Sigmoid colon (tissue), 7 donors: Measurements from ENCODE around the gene PIK3R1. TPM values are rescaled to one million over a fixed set of nuclear protein-coding genes. Genes with fewer than 3 reads are reported as not detected.
"Not testable (repeated sequence)": the region's sequence is repeated elsewhere in the genome, so short reads cannot be mapped to it uniquely, and the experiment has no call there.

ENCODE experiments used
- DNase-seq: peaks from one replicate; pipeline ENCODE4 v3.0.0-alpha.2; 2019
- H3K27ac ChIP-seq, 4 donors: fragments of 200-600 bp; sonication (generic); one replicate each; pipeline ENCODE4 v1.5.1; 2016 to 2019; ENCODE audit warnings: mild to moderate bottlenecking in 1 of 4
- H3K27me3 ChIP-seq, 3 donors: fragments of 200-600 bp; sonication (generic); one replicate each; pipeline ENCODE4 v1.5.1; 2019; ENCODE audit warnings: mild to moderate bottlenecking in 1 of 3
- H3K36me3 ChIP-seq, 4 donors: fragments of 200-600 bp; sonication (generic); one replicate each; pipeline ENCODE4 v1.5.1; 2016 to 2019
- H3K4me1 ChIP-seq, 4 donors: fragments of 200-600 bp; sonication (generic); one replicate each; pipeline ENCODE4 v1.5.1; 2017 to 2019
- H3K4me3 ChIP-seq, 4 donors: fragments of 200-600 bp; sonication (generic); one replicate each; pipeline ENCODE4 v1.5.1; 2017 to 2019; ENCODE audit warnings: mild to moderate bottlenecking in 2 of 4, moderate library complexity in 1 of 4
- H3K9me3 ChIP-seq, 4 donors: fragments of 200-600 bp in 3 of 4; sonication (generic) in 3 of 4; one replicate each; pipeline versions ENCODE4 v1.5.1 to v1.6.1; 2013 to 2019
- CTCF ChIP-seq, 4 experiments: fragments of 450-650 bp in 3 of 4; fragments of 200-600 bp in 1 of 4; IDR thresholded peaks; one replicate each; pipeline ENCODE4 v1.5.1; 2016 to 2019; ENCODE audit warnings: antibody characterized with exemption in 4 of 4, mild to moderate bottlenecking in 3 of 4, moderate library complexity in 2 of 4
- EP300 ChIP-seq, 4 donors: sonication (generic); formaldehyde crosslinking; IDR thresholded peaks; one replicate each; pipeline ENCODE4 v1.6.1; 2017; ENCODE audit warnings: antibody characterized with exemption in 4 of 4
- POLR2A ChIP-seq, 2 donors: fragments of 450-650 bp; IDR thresholded peaks; one replicate each; pipeline ENCODE4 v1.6.1; 2016; ENCODE audit warnings: antibody characterized with exemption in 2 of 2, mild to moderate bottlenecking in 2 of 2, moderate library complexity in 2 of 2
- POLR2AphosphoS5 ChIP-seq, 4 donors: sonication (generic); formaldehyde crosslinking; IDR thresholded peaks; one replicate each; pipeline ENCODE4 v1.6.1; 2017; ENCODE audit warnings: antibody characterized with exemption in 4 of 4
- WGBS, 2 donors: extraction: QIAGEN DNeasy Blood & Tissue Kit; methylation state at CpG; one replicate each; pipeline ENCODE4 v1.1.7; 2013; 5-methylcytosine and 5-hydroxymethylcytosine counted together
- intact Hi-C: fragments of 100-400 bp; cut with DNase I; formaldehyde crosslinking; loops from one replicate; pipeline ENCODE4 v1.15.1; 2023
- polyA plus RNA-seq, 3 donors: library from polyadenylated mRNA; stranded (reverse); fragments of 200-250 nt; gene quantifications; one replicate each; pipeline ENCODE4 v1.2.3, GENCODE V29; 2013
- total RNA-seq, 4 donors: library from RNA; depleted of rRNA; stranded (reverse); fragments of >200 nt; gene quantifications; one replicate each; pipeline ENCODE4 v1.1.0, GENCODE V29; 2016
- donor health status: healthy with polysubstance abuse.
- donor health status: Bipolar disorder and iron deficiency.
- donor health status: healthy.

PIK3R1 gene
- total and polyA plus RNA-seq, 7 donors, result 9.2 to 227 (median 177) TPM

- TF ChIP-seq CTCF (IDR thresholded peaks at IDR 0.05) (no peak), POLR2A (IDR thresholded peaks at IDR 0.05) (no peak), POLR2AphosphoS5 (IDR thresholded peaks at IDR 0.05) (no peak)
- Histone ChIP-seq H3K27ac (peak overlapping the region in 1 of 4 donors; percentile 44), H3K36me3 (peaks cover 0 to 33% (median 3%) of the 10 kb centered on the region in 4 donors), H3K4me3 (peak overlapping the region in 1 of 4 donors; percentile 11), H3K4me1 (peaks cover 0 to 98% (median 88%) of the 10 kb centered on the region in 4 donors), H3K27me3 (no peaks in the 10 kb centered on the region), H3K9me3 (no peaks in the 10 kb centered on the region)
- intact Hi-C loops, result no loop called here
- WGBS, 2 donors, result 68 to 70% methylated on average over 4 of the region's 4 CpGs
- DNase-seq, result no peak
Measured at GRCh38 chr5:68232277-68232676, 16.7 kb downstream of the PIK3R1 start.

- Histone ChIP-seq H3K4me3 (no peak overlapping the region), H3K27me3 (no peaks in the 10 kb centered on the region), H3K36me3 (peaks cover 0 to 25% (median 0%) of the 10 kb centered on the region in 4 donors), H3K4me1 (peaks cover 0 to 98% (median 92%) of the 10 kb centered on the region in 4 donors), H3K27ac (no peak overlapping the region), H3K9me3 (no peaks in the 10 kb centered on the region)
- TF ChIP-seq CTCF (IDR thresholded peaks at IDR 0.05), result no peak
- no peak for TF ChIP-seq POLR2AphosphoS5 (IDR thresholded peaks at IDR 0.05)
- TF ChIP-seq EP300 (IDR thresholded peaks at IDR 0.05), result no peak
- TF ChIP-seq POLR2A (IDR thresholded peaks at IDR 0.05), result no peak
- no peak for DNase-seq
- 41 to 55% methylated on average over 1 of the region's 1 CpG for WGBS, 2 donors
- intact Hi-C loops, result no loop called here
Measured at GRCh38 chr5:68233075-68233474, 17.5 kb downstream of the PIK3R1 start.

- H3K4me1 ChIP-seq, result peaks cover 0 to 100% (median 92%) of the 10 kb centered on the region in 4 donors
- 90 to 94% methylated on average over 2 of the region's 2 CpGs for WGBS, 2 donors
- H3K27me3 ChIP-seq, intact Hi-C loops, H3K9me3 ChIP-seq, DNase-seq, H3K27ac ChIP-seq, H3K4me3 ChIP-seq: not testable (repeated sequence)
- H3K36me3 ChIP-seq, result peaks cover 0 to 15% (median 0%) of the 10 kb centered on the region in 4 donors
Measured at GRCh38 chr5:68235229-68235628, 19.7 kb downstream of the PIK3R1 start.

- no peak for DNase-seq
- Histone ChIP-seq H3K27ac (peak overlapping the region in 3 of 4 donors; percentile 54 to 74 (median 69)), H3K27me3 (no peaks in the 10 kb centered on the region), H3K36me3 (no peaks in the 10 kb centered on the region), H3K4me3 (no peak overlapping the region), H3K9me3 (no peaks in the 10 kb centered on the region), H3K4me1 (peaks cover 0 to 97% (median 91%) of the 10 kb centered on the region in 4 donors)
- 71 to 83% methylated on average over 2 of the region's 2 CpGs for WGBS, 2 donors
- intact Hi-C loops, result no loop called here
- TF ChIP-seq EP300 (IDR thresholded peaks at IDR 0.05), result no peak
- TF ChIP-seq POLR2AphosphoS5 (IDR thresholded peaks at IDR 0.05), result no peak
- TF ChIP-seq CTCF (IDR thresholded peaks at IDR 0.05), result no peak
- no peak for TF ChIP-seq POLR2A (IDR thresholded peaks at IDR 0.05)
Measured at GRCh38 chr5:68237715-68238114, 22.2 kb downstream of the PIK3R1 start.

GRCh38 chr5:68239487-68239886, 23.9 kb downstream of the PIK3R1 start:
- Histone ChIP-seq H3K9me3 (no peaks in the 10 kb centered on the region), H3K27ac (peak overlapping the region; percentile 55 to 74 (median 65)), H3K27me3 (no peaks in the 10 kb centered on the region), H3K4me3 (peak overlapping the region in 3 of 4 donors; percentile 1 to 14 (median 6)), H3K4me1 (peaks cover 0 to 97% (median 83%) of the 10 kb centered on the region in 4 donors), H3K36me3 (no peaks in the 10 kb centered on the region)
- DNase-seq, result peak; percentile 95
- TF ChIP-seq POLR2AphosphoS5 (IDR thresholded peaks at IDR 0.05), result peak; percentile 58 to 90 (median 77)
- TF ChIP-seq CTCF (IDR thresholded peaks at IDR 0.05), result no peak
- peak in 3 of 4 donors; percentile 62 to 94 (median 81) for TF ChIP-seq EP300 (IDR thresholded peaks at IDR 0.05)
- WGBS, 2 donors, result 2 to 10% methylated on average over 7 of the region's 7 CpGs
- intact Hi-C loops, result no loop called here
